ENCODE data around the gene TACO1.

TACO1 gene

GRCh38 chr17:63641692-63642448, 41.2 kb downstream of the TACO1 start:
- peak; percentile 70 for DNase-seq

- no peak for DNase-seq
These were observed 44.2 kb downstream of the TACO1 start for GRCh38 chr17:63644846-63645245.

GRCh38 chr17:63645775-63646487, 45.2 kb downstream of the TACO1 start:
- no peak for DNase-seq

- DNase-seq: no peak
These were observed 45.8 kb downstream of the TACO1 start for GRCh38 chr17:63646488-63646806.

- no peak for DNase-seq
These were observed 46.5 kb downstream of the TACO1 start for GRCh38 chr17:63647065-63647725.

GRCh38 chr17:63647936-63648335, 47.2 kb downstream of the TACO1 start:
- DNase-seq: no peak

GRCh38 chr17:63649813-63650212, 49.1 kb downstream of the TACO1 start:
- DNase-seq: no peak

GRCh38 chr17:63652106-63652505, 51.4 kb downstream of the TACO1 start:
- DNase-seq: no peak

GRCh38 chr17:63653050-63653449, 52.4 kb downstream of the TACO1 start:
- DNase-seq: no peak

GRCh38 chr17:63657786-63658185, 57.1 kb downstream of the TACO1 start:
- DNase-seq: no peak

Data from OCI-M1 (cell line).